RWPE2 (cell line): ENCODE results near the gene RAB24.

Source experiments
- ATAC-seq: fragments of 200-7000 bp; cut with Tn5 transposase; 3 replicates; pipeline ENCODE4 v1.9.1; 2021; ENCODE audit warnings: low read depth
- DNase-seq: peaks from one replicate; pipeline ENCODE4 v3.0.0-alpha.2; 2020; ENCODE audit warnings: low spot score
- H3K27ac ChIP-seq: fragments of 450-650 bp; 2 replicates; pipeline ENCODE4 v1.5.1; 2017; ENCODE audit warnings: mild to moderate bottlenecking; ENCODE audit not compliant: poor library complexity, severe bottlenecking
- H3K27me3 ChIP-seq: fragments of 250-450 bp; sonication (Bioruptor Pico); 2 replicates; pipeline ENCODE4 v1.5.1; 2021; ENCODE audit warnings: mild to moderate bottlenecking, moderate library complexity; ENCODE audit not compliant: insufficient read depth, poor library complexity, severe bottlenecking
- H3K36me3 ChIP-seq: fragments of 250-450 bp; sonication (Bioruptor Pico); 2 replicates; pipeline ENCODE4 v1.5.1; 2020; ENCODE audit warnings: low read depth, mild to moderate bottlenecking, moderate library complexity
- H3K4me1 ChIP-seq: fragments of 250-450 bp; sonication (Bioruptor Pico); 2 replicates; pipeline ENCODE4 v1.5.1; 2021; ENCODE audit warnings: mild to moderate bottlenecking, moderate library complexity; ENCODE audit not compliant: insufficient read depth, poor library complexity, severe bottlenecking
- H3K4me3 ChIP-seq: fragments of 250-450 bp; sonication (Bioruptor Pico); 2 replicates; pipeline ENCODE4 v1.5.1; 2021; ENCODE audit warnings: mild to moderate bottlenecking, moderate library complexity; ENCODE audit not compliant: severe bottlenecking
- H3K9me3 ChIP-seq: fragments of 250-450 bp; sonication (Bioruptor Pico); 2 replicates; pipeline ENCODE4 v1.5.1; 2021; ENCODE audit warnings: mild to moderate bottlenecking, moderate library complexity; ENCODE audit not compliant: severe bottlenecking
- TF ChIP-seq, protein P1 (sequence below): fragments of 450-650 bp; IDR thresholded peaks from one replicate; pipeline ENCODE4 v1.5.1; 2017; ENCODE audit warnings: mild to moderate bottlenecking, moderate library complexity; ENCODE audit not compliant: poor library complexity, severe bottlenecking

The RAB24 gene

DNA sequence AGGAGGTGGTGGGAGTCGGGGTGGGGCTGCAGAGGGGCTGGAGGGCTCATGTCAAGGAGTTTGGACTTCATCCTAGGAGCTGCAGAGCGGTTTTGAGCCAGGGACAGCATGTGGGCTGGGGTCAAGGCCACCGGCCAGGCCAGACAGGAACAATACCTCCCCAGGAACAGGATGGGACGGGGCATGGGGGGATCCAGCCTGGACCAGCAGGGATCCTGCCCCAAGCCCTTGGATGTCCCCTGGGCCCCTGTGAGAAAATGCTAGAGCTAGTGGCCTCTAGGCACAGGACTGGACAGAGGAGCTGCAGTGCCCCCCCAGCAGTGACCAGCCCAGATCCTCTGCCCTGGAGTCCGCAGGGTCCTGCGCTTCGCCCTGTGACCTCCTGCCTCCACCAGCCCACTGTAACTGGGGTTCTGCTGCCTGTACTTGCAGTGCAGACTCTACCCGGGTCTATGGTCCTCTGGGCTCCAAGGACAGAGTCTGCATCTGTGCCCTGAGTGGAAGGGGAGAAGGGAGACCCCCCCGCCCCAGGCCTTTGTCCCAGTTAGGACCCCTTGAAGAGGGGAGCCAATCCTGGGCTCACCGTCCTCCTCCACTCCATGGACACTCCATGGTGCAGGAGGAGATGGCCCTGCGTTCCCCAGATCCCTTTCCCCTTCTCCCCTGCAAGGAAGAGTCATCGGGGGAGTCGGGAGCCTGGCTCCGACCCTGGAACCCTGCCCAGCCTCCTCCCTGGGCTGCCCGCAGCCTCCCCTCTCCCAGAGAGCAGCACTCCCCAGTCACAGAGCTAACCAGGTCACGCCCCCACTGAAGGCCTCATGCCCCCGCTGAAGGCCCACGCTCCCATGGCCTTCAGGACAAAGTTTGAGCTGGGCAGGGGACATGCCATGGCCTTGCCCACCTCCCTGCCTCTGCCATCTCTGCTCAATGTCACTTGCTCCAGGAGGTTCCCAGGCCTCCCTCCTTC lies 11.1 kb upstream of the RAB24 start:
- Histone ChIP-seq H3K27me3 (no peaks in the 10 kb centered on the region), H3K36me3 (peaks cover 6% of the 10 kb centered on the region), H3K4me3 (no peak overlapping the region), H3K9me3 (no peaks in the 10 kb centered on the region), H3K27ac (no peak overlapping the region), H3K4me1 (no peaks in the 10 kb centered on the region)
- TF ChIP-seq, protein P1, sequence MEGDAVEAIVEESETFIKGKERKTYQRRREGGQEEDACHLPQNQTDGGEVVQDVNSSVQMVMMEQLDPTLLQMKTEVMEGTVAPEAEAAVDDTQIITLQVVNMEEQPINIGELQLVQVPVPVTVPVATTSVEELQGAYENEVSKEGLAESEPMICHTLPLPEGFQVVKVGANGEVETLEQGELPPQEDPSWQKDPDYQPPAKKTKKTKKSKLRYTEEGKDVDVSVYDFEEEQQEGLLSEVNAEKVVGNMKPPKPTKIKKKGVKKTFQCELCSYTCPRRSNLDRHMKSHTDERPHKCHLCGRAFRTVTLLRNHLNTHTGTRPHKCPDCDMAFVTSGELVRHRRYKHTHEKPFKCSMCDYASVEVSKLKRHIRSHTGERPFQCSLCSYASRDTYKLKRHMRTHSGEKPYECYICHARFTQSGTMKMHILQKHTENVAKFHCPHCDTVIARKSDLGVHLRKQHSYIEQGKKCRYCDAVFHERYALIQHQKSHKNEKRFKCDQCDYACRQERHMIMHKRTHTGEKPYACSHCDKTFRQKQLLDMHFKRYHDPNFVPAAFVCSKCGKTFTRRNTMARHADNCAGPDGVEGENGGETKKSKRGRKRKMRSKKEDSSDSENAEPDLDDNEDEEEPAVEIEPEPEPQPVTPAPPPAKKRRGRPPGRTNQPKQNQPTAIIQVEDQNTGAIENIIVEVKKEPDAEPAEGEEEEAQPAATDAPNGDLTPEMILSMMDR = no peak
- no peak for ATAC-seq
- peak; percentile 58 for DNase-seq

DNA sequence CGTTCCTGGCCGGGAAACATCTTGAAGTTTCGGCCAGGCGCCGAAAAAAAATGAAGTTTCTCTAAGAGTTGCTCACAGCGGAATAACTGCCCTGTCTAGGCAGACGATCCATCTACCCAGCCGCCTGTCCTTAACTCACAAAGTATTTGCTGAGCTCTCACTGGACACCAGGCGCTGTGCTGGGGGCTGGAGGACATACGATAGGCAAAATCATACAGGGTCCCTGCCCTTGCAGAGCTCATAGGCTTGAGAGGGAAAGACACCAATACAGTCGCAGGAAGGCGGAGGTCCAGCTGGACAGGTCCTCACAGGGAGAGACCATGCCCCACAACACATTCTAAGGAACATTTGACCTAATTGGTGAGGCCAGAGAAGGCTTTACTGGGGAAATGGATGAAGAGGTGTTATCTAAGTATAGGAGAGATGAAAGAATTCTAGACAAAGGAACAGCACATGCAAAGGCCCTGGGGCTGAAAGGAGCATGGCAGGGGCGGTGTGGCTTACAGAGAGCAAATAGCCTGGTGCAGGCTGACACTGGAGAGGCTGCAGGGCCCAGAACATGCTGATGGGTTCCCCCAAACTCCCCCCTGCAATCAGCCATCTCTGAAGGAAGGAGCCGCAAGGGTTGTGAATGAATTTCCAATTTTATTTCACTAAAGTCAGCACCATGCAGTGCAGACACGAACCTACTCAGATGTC lies 10.2 kb upstream of the RAB24 start:
- no peak for DNase-seq
- no peak overlapping the region for H3K4me3 ChIP-seq
- H3K36me3 ChIP-seq = peaks cover 15% of the 10 kb centered on the region
- no peak overlapping the region for H3K27ac ChIP-seq
- no peak for ATAC-seq
- no peaks in the 10 kb centered on the region for H3K9me3 ChIP-seq
- no peaks in the 10 kb centered on the region for H3K27me3 ChIP-seq
- H3K4me1 ChIP-seq = no peaks in the 10 kb centered on the region
- TF ChIP-seq, protein P1 = no peak

DNA sequence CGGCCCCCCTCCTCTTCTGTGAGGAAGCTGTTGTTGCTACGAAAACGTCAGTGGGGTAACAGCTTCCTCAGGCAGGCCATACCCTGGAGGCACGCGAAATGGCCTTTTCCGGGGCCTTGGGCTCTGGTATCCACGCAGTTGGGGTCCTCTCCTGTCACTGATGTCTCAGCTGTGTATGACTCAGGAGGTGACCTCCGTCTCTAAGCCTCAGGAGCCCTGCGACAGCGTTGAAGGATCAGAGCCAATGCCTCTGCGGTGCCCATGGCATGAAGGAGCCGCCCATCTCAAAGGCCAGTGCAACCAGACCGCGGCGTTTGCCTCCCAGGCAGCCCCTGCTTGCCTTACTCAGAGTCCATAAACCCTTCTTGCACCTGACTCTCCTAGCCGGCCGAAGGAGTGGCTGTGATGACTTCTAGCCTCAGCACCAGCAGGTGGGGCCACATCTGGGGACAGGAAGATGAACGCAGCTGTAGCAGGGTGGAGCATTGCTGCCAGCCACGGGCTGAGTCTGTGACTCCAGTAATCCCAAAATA lies 9.2 kb upstream of the RAB24 start:
- H3K4me3 ChIP-seq = peak overlapping the region; percentile 50
- H3K36me3 ChIP-seq = peaks cover 18% of the 10 kb centered on the region
- DNase-seq = no peak
- TF ChIP-seq, protein P1 = peak; percentile 16
- ATAC-seq = peak; percentile 13
- no peaks in the 10 kb centered on the region for H3K9me3 ChIP-seq
- H3K27ac ChIP-seq = peak overlapping the region; percentile 59
- no peaks in the 10 kb centered on the region for H3K4me1 ChIP-seq
- H3K27me3 ChIP-seq = no peaks in the 10 kb centered on the region

DNA sequence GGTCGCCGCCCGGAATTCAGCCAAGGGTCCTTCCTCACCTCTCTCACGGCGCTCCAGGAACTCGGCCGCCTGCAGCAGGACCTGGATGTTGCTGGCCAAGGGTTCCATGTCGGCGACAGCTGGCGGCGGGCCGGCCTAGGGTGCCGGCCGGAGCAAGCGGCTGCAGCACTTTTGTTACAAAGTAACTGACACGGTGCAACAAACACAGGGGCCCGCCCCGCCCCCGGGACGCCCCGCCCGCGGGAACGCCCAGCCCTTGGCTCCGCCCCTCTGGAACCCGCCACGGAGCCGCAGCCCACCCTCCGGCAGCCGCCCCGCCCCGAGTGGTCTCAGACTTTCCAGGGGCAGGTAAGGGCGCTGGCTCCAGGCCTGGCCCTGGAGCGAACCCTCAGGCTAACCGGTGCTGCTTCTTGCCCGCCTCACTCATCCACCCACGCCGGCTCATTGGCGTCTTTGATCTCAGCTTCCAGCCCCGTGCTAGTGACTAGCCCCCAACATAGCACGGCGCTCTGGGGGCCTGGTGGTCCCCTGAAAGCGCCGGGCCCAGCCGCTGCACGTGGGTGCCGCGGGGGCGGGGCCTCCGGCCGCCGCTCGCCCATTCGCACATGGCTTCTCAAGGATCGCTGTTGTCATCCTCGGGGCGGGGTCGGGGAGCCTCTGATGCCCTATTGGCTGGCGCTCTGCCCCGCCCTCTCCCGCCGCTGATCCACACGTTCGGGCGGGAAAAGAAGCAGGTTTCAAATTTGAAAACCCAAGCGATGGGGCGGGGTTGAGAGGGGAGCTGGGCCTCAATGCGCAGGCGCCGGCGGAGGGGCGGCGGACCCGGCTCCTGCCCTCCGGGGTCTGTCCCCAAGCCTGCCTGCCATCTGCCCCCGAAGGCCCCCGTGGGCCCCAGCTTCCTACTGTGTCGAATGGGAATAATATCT lies 8.5 kb upstream of the RAB24 start, which contains the start of gene MXD3:
MXD3 (minus strand) TSS at position 176 of the 926 bp plus-strand sequence; CDS start at position 108, 68 bp downstream.
- Histone ChIP-seq H3K4me1 (no peaks in the 10 kb centered on the region), H3K9me3 (no peaks in the 10 kb centered on the region), H3K4me3 (peak within 1 kb of the TSS; percentile 50), H3K27ac (peak within 1 kb of the TSS; percentile 59), H3K36me3 (peaks cover 22% of the 10 kb centered on the region), H3K27me3 (no peaks in the 10 kb centered on the region)
- TF ChIP-seq, protein P1 = no peak
- DNase-seq (peak; percentile 100), ATAC-seq (peak; percentile 73)
